Measurements from ENCODE around the gene DACT3. TPM values are rescaled to one million over a fixed set of nuclear protein-coding genes. Genes with fewer than 3 reads are reported as not detected.

Gene DACT3
- polyA plus RNA-seq, 1 of the 3 experiments (the other 2 are of a cell fraction), result 9.5 TPM

GRCh38 chr19:46620716-46621115, 40.3 kb downstream of the DACT3 start:
- Histone ChIP-seq H3K27ac (ENCODE audit: low read depth in 2 of 2, low read length in 1 of 2) (peak overlapping the region in 1 of 2 experiments; percentile 97; a peak in 2 of 4 replicates), H2AFZ (ENCODE audit: low read depth) (no peak overlapping the region), H3K4me3 (ENCODE audit: low read depth in 2 of 2, low read length in 1 of 2) (peak overlapping the region in 1 of 2 experiments; percentile 52; a peak in 2 of 4 replicates)

More at GRCh38 chr19:46620716-46621115, 40.3 kb downstream of the DACT3 start:
- H3K4me1 ChIP-seq (ENCODE audit: control insufficient read depth in 1 of 2, insufficient read depth in 2 of 2, low read depth in 1 of 2, low read length in 1 of 2), result peaks cover 15 to 67% of the 10 kb centered on the region in 2 experiments
- peaks cover 18% of the 10 kb centered on the region for H3F3A ChIP-seq (replicated peaks; ENCODE audit: insufficient read depth)
- no peaks in the 10 kb centered on the region for H3K9me2 ChIP-seq
- H3K79me2 ChIP-seq (ENCODE audit: insufficient read depth), result no peaks in the 10 kb centered on the region
- H3K9me3 ChIP-seq, result no peaks in the 10 kb centered on the region
- peak; percentile 82 for DNase-seq
- H3K4me2 ChIP-seq, result no peak overlapping the region
- H3K27me3 ChIP-seq (ENCODE audit: insufficient read depth), result no peaks in the 10 kb centered on the region
- TF ChIP-seq CHD2 (IDR thresholded peaks at IDR 0.05; ENCODE audit: low read length, partially characterized antibody), result peak; percentile 42
- TF ChIP-seq PBX3 (IDR thresholded peaks at IDR 0.05), result no peak
- no peak for TF ChIP-seq GABPA (IDR thresholded peaks at IDR 0.05; ENCODE audit: low read depth)
- TF ChIP-seq RAD21 (IDR thresholded peaks at IDR 0.05; ENCODE audit: low read length), result no peak
- no peak for TF ChIP-seq RXRA (IDR thresholded peaks at IDR 0.05; ENCODE audit: borderline replicate concordance, low read depth)
- TF ChIP-seq GATA2 (CRISPR knock-in tag; IDR thresholded peaks at IDR 0.05), result no peak
- TF ChIP-seq TCF12 (IDR thresholded peaks at IDR 0.05), result no peak
- no peak for TF ChIP-seq REST (IDR thresholded peaks at IDR 0.05; ENCODE audit: low read depth, low read length)
- TF ChIP-seq NFIC (IDR thresholded peaks at IDR 0.05; ENCODE audit: borderline replicate concordance), result no peak
- no peak for TF ChIP-seq JUND (IDR thresholded peaks at IDR 0.05)
- no peak; a peak in 1 of 4 replicates for TF ChIP-seq EP300 (IDR thresholded peaks at IDR 0.05; ENCODE audit: borderline replicate concordance in 1 of 2, low read depth in 1 of 2, low read length in 1 of 2)
- TF ChIP-seq SIN3A (IDR thresholded peaks at IDR 0.05; ENCODE audit: borderline replicate concordance, low read depth, low read length), result no peak
- TF ChIP-seq TAF1 (IDR thresholded peaks at IDR 0.05; ENCODE audit: borderline replicate concordance, low read depth, low read length), result no peak
- no peak for TF ChIP-seq MAX (IDR thresholded peaks at IDR 0.05; ENCODE audit: low read depth)
- no peak for TF ChIP-seq SMC3 (IDR thresholded peaks at IDR 0.05; ENCODE audit: low read depth, low read length)
- TF ChIP-seq FOXM1 (IDR thresholded peaks at IDR 0.05; ENCODE audit: low read depth), result no peak
- TF ChIP-seq IRF3 (IDR thresholded peaks at IDR 0.05; ENCODE audit: low read depth, low read length), result no peak
- no peak for TF ChIP-seq ZBTB33 (IDR thresholded peaks at IDR 0.05; ENCODE audit: borderline replicate concordance, low read depth)
- TF ChIP-seq USF1 (IDR thresholded peaks at IDR 0.05; ENCODE audit: borderline replicate concordance, low read depth), result no peak
- TF ChIP-seq RCOR1 (IDR thresholded peaks at IDR 0.05; ENCODE audit: low read length), result peak; percentile 48; the same call in 1 of the 2 replicates
- TF ChIP-seq MXI1 (IDR thresholded peaks at IDR 0.05; ENCODE audit: low read depth, low read length), result no peak
- TF ChIP-seq FOXJ3 (CRISPR knock-in tag; IDR thresholded peaks at IDR 0.05), result 0 out of 2 replicates have a peak, but pooled peaks have one; percentile 0
- TF ChIP-seq POLR2AphosphoS5 (IDR thresholded peaks at IDR 0.05; ENCODE audit: low read depth, low read length), result no peak
- no peak overlapping the region for H3K9ac ChIP-seq
- H4K20me1 ChIP-seq (ENCODE audit: insufficient read depth), result no peaks in the 10 kb centered on the region
- 65% methylated on average over 6 of the region's 6 CpGs for WGBS (ENCODE audit: low lambda C conversion rate)
- POLR2A ChIA-PET, result interaction anchor here (0.6 to 3.7 kb wide), 9 partner anchors 10 to 1099 kb away, joined by 3 to 100 read pairs (median 4); partner anchors contain the start of genes CALM3, DACT3, GNG8 and SLC1A5
- no peaks in the 10 kb centered on the region for H3K36me3 ChIP-seq (replicated peaks in 1 of 2; ENCODE audit: control insufficient read depth in 1 of 2, insufficient read depth in 2 of 2, low read length in 1 of 2)
- CTCF ChIA-PET, result interaction anchor here (0.9 to 23.7 kb wide), 8 partner anchors 9 to 91 kb away, joined by 3 to 471 read pairs (median 4); partner anchors contain the start of genes CALM3 and DACT3

Measured in SK-N-SH (cell line).